Stomach (tissue), 4 donors: ENCODE results near the gene ERBB4.

ENCODE experiments used
- EP300 ChIP-seq: sonication (generic); formaldehyde crosslinking; IDR thresholded peaks from one replicate; pipeline ENCODE4 v1.6.1; 2017; ENCODE audit warnings: antibody characterized with exemption
- TF ChIP-seq, protein P1 (sequence below), 7 experiments: fragments of 450-650 bp in 4 of 7; fragments of 200-600 bp in 3 of 7; sonication (generic) in 3 of 7; IDR thresholded peaks; one replicate each; pipeline ENCODE4 v1.5.1; 2016 to 2019; ENCODE audit warnings: antibody characterized with exemption in 7 of 7, control low read depth in 2 of 7, mild to moderate bottlenecking in 1 of 7

DNA sequence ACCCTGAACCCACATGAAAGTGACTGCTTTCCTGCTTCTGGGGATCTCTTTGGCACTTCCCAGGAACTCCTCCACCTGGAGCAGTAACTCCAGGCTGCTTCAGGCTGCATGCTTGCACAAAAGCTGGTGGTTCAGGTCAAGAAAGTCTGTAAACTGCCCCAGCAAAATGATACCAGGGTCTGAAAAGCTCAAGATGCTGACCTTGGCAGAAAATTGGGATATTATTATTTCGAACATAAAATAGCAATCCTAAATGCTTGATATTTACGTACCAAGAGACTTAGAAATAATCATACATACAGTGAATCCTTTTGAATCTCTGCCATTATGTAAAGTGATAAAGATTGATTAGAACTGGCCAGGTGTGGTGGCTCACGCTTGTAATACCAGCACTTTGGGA lies 674.3 kb downstream of the ERBB4 start:
- no peak for TF ChIP-seq EP300
- TF ChIP-seq, protein P1, sequence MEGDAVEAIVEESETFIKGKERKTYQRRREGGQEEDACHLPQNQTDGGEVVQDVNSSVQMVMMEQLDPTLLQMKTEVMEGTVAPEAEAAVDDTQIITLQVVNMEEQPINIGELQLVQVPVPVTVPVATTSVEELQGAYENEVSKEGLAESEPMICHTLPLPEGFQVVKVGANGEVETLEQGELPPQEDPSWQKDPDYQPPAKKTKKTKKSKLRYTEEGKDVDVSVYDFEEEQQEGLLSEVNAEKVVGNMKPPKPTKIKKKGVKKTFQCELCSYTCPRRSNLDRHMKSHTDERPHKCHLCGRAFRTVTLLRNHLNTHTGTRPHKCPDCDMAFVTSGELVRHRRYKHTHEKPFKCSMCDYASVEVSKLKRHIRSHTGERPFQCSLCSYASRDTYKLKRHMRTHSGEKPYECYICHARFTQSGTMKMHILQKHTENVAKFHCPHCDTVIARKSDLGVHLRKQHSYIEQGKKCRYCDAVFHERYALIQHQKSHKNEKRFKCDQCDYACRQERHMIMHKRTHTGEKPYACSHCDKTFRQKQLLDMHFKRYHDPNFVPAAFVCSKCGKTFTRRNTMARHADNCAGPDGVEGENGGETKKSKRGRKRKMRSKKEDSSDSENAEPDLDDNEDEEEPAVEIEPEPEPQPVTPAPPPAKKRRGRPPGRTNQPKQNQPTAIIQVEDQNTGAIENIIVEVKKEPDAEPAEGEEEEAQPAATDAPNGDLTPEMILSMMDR (IDR thresholded peaks at IDR 0.05) = no peak
